ENCODE measurements around the gene SRPK2.

The SRPK2 gene

DNA sequence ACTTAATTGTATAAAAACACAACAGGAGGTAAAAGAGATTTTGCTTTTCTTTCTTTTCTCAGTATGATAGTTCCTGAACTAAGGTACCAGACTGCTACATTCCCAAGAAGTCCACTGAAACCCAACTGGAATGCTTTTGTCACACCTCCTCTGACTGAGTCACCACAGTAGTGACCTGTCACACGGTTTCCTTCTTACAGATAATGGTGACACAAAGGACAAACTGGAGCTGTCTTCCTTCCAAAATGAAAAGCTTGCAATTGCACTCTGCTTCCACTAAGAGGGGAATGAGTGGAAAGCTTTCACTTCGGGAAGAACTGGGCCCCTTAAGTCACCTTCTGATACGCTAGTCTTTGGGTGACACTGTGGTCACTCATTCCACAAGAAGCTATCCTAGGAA, 252.5 kb downstream of the SRPK2 start:
- DNase-seq (ENCODE audit: low read depth in 2 of 2): no peak

DNA sequence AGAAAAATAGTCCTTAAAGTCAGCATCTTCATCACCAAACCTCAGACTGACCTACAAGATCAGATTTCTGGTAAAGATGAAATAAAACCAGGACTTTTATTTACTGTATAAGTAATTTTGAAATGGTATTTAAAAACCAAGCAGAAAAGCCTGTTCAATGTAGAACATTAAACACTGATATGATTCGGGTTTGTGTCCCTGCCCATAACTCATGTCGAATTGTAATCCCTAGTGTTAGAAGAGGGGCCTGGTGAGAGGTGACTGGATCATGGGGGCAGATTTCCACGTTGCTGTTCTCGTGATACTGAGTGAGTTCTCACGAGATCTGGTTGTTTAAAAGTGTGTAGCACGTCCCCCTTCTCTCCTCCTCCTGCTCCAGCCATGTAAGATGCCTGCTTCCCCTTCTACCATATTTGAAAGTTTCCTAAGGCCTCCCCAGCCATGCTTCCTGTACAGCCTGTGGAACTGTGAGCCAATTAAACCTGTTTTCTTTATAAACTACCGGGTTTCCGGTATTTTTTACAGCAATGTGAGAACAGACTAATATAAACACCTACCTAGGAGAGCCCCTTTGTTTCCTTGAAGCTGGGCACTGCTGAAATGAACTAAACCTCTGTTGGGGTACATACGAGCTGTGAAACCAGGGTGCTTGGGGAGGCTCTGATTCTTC, 254.6 kb downstream of the SRPK2 start:
- no peak for DNase-seq (ENCODE audit: low read depth in 2 of 2)

DNA sequence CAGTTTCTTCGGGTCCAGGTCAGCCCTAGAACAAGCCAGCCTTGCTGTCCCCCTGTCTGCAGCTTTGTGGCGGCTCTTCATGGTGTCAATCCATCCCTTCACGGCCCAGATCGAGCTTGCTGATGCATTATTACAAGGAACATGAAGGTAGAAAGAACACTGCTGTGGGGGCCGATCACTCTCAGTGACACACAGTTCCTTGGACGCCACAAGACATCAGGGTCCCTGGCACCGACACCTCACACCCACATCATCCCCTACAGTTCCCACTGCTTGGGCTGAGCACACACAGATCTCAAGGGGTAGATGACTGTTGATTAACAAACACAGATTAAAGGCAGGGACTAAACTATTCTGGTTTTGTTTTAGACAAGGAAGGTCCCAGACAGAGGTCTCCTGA, 255.4 kb downstream of the SRPK2 start:
- no peak for DNase-seq (ENCODE audit: low read depth in 2 of 2)

DNA sequence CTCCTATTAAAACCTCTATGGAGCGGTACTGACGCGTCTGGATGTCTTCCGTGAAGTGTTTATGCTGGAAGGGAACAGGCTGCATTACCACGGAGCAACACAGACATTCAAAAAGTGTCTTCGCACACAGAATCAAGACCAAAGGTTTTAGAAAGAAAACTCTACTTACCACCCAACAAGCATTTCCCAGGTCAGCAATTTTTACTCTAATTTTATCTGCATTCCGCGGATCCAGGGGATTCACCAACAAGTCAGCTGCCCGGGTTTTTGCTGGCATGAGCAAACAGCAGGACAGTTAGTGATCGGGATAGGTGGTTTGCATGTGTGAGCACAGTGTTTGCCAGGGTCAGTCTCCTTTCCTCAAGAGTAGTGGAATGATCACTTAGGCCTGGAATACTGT, 255.9 kb downstream of the SRPK2 start:
- no peak for DNase-seq (ENCODE audit: low read depth in 2 of 2)

DNA sequence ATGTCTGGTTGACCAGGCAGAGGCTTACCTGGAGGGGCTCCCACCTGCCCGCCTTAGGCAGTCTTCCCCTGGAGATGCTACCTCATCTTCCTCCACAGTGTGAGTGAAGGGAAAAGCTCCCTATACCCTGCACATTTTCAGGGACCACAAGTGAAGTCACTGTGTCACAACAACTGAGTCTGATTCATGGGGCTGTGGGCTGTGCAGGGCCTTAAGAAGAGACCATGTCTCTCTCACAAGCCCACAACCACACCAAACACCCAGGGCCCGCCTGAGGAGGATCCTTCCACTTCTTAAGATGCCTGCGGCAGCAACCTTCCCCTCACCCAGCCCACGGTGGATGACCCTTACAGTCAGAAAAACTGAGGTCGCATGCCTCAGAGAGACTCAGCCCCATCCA, 256.4 kb downstream of the SRPK2 start:
- DNase-seq (ENCODE audit: low read depth in 2 of 2): no peak

DNA sequence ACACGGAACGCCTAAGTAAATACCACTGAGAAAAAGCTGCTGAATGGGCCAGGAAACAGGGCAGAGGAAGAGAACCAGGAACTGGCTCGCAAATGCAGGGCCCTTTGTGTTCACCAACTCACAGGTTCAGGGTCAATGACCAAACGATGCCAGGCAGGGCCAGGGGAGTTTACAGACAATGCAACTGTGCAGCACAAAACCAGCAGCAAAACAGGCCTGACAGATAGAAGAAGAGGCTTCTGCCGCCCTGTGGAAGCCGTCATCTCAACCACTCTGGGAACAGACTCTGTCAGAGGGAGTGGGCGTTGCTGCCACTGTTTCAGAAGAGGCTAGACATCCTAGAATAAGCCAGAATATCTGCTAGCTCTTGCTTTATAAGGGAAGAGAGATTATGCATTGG, 256.8 kb downstream of the SRPK2 start:
- no peak for DNase-seq (ENCODE audit: low read depth in 2 of 2)

DNA sequence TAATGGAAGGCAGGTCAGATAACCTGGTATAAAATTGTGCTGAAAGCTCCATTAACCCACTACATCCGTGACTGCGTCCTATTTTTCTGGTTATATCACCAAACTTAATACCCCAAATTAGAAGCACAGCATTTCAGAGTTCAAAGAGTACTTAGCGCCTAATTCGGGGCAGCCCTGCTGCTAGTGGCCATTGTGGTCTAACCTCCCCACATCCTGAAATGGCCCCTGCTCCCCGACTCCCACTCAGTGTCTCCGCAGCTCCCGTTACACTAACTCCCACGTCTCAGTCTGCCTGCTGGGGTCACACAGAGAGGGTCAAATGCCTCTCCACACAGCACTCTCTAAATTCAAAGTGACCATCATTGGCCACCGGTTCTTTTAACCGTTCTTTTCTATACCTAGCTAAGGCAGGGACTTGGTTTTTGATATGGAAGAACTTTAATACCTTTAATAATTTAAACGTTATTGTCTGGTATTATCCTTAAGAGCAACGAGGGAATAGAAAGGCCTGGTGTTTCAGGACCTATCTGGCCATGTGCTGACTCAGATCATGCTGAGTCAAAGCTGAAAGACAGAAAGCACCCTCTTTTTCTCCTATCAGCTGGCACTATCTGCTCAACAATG, 257.6 kb downstream of the SRPK2 start:
- DNase-seq (ENCODE audit: low read depth in 2 of 2): no peak

DNA sequence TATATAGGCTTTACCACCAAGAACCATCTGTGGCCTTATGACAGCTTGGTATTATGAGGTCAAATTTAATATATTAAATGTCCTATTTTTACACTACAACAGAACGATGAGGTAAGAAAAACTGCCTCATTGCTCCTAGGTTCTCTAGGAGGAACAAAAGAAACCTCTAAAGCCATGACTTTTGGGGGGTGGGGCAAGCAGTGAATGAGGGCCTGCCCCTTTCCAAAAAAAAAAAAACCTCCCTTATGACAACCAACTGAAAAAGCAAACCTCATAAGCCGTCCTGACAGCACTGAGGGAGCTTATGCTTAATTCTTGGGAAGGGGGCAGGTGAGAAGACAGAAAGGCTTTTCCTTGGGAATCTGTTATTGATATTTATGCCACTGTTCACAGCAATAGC, 258.1 kb downstream of the SRPK2 start:
- no peak for DNase-seq (ENCODE audit: low read depth in 2 of 2)

DNA sequence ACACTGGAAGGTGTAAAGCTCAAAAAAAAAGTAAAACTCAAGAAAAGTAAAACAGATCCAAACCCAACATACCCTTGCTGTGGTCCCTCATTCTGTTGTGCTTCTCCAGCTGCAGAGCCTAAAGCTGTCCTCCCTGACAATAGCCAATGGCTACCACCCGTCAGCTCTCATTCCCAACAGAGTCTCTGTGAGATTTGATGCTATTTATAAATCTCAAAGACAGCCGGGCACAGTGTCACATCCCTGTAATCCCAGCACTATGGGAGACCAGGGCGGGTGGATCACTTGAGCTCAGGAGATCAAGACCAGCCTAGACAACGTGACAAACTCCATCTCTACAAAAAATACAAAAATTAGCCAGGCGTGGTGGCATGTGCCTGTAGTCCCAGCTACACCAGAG, 258.7 kb downstream of the SRPK2 start:
- no peak for DNase-seq (ENCODE audit: low read depth in 2 of 2)

DNA sequence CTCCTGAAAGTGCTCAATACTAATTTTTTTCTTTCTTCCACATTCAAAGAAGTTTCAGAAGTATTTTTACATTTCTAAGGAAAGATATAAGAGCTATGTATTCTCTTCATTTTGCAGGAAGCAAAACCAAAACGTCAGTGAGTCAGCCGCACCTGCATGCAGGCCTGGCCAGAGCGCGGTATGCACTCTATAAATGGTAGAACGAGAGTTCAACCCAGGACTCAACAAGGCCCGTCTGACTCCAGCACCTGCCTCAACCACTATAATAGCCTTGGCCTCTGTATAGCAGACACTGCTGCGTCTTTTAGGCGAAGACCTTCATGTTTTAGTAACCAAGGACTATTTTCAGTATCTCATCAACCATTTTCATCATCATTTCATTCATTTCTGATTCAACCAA, 261.5 kb downstream of the SRPK2 start:
- DNase-seq (ENCODE audit: low read depth in 2 of 2): no peak

DNA sequence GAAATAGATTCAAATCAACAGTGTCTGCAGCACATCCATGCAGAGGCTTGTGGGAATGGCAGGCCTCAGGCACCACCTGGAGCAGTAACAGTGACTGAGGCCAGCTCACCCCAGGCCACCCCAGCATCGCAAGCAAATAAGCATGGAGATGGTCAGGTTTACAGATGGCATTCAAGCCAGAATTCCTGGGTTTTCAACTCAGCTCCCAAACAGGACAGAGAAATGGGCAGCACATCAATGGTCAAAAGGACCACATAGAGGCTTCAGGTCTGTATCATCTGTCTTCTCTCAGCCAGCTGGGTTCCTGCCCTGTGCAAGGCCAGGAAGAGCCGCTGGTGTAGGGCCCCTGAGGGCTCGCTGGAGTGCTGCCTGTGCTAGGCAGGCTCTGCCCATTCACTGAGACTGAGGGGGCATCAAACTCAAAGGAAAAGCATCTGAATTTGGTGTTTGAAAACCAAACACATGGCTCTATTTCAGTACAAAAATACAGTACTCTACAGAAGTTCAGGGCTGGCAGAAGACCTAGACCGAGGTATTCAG, 262.2 kb downstream of the SRPK2 start:
- DNase-seq (ENCODE audit: low read depth in 2 of 2): no peak

DNA sequence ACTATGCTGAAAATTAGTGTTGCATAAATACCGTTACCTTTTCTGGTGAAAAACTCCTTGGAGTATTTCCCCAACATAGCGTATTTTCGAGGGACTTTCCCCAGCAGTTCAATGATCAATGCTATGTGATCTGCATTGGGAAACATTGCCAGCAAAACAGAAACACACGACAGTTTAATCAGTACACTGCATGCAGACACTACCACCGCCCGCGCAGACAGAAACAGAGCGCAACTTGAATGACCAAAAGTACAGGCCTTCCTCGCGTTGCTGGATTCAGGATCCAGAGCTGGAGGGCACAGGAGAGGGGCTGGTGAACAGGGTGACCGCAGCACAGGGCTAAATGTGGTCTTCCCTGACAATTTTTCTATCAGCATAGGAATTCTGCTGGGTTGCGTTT, 263.0 kb downstream of the SRPK2 start:
- DNase-seq (ENCODE audit: low read depth in 2 of 2): no peak

DNA sequence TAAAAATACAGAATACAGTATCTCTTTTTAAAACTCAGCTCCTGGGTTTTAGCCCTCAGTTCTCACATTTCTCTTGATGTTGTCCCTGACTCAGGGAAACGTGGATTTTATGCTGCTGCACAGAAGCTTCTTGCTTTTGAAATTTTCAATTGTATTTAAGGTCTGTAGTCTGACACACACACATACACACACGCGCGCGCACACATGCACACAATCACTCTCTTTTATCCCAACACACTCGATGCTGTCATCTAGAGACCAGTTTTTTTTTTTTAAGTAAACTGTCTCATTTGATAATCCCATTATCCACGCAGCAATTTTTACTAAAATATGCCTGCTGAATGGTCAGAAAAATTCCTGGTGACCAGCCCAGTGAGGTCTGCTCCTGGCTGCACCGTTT, 266.1 kb downstream of the SRPK2 start:
- no peak for DNase-seq (ENCODE audit: low read depth in 2 of 2)

DNA sequence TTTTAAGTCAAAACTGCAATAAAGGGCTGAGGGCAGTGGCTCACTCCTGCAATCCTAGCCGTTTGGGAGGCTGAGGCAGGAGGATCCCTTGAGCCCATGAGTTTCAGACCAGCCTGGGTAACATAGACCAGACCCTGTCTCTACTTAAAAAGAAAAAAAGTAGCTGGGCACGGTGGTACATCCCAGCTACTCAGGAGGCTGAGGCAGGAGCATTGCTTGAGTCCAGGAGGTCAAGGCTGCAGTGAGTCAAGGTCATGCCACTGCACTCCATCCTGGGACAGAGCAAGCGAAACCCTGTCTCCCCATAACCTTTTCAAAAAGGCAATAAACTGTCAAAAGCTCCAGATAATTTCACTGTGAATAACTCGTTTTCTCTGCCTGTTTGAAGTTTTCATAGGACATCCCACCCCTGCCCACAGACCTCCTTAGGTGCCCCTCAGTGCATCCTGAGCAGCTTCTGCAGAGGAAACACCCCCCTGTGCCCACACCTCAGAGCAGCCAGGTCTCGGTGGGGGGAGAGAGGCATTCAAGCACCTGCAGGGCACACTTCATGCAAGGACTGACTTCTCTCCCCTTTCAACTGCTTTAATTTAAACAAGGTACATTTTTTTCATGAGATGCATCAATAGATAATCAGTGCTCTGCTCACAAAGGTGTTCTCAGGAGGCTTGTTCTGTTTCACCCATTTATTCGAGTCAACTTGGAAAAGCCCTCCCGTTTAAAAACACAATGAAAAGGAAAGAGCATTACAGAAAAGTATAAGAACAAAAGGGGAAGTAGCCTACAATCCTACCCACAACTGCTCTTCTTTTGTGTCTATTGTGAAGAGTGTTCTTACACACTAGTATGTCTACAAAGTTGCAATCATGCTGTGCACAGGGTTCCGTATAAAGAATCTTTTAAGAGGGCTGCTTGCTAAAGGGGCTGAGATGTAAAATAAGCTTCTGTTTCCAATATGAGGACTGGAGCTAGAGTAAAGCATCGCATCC, 269.8 kb downstream of the SRPK2 start:
- no peak for DNase-seq (ENCODE audit: low read depth in 2 of 2)

DNA sequence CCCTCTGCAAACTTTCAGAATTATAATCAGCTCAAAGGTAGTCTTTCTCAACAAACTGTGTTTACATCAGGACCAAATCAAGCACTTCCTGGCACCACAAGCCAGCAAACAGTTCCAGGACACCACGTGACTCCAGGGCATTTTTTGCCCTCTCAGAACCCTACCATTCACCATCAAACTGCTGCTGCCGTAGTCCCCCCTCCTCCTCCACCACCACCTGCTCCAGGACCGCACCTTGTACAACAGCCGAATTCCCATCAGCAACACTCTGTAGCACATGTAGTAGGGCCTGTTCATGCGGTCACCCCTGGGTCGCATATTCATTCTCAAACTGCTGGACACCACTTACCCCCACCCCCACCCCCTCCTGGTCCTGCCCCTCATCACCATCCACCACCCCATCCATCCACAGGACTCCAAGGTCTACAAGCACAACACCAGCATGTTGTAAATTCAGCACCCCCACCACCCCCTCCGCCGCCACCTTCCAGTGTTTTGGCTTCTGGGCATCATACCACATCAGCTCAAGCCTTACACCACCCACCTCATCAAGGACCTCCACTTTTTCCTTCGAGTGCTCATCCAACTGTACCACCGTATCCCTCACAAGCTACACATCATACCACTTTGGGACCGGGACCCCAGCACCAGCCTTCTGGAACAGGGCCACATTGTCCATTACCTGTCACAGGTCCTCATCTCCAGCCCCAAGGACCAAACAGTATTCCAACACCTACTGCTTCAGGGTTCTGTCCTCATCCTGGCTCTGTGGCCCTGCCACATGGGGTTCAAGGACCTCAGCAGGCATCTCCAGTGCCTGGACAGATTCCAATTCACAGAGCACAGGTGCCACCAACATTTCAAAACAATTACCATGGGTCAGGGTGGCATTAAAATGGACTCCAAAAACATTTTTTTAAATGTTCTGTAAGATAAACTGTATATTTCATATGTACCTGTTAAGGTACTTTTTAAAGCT, 276.0 kb downstream of the SRPK2 start:
- no peak for DNase-seq (ENCODE audit: low read depth in 2 of 2)

DNA sequence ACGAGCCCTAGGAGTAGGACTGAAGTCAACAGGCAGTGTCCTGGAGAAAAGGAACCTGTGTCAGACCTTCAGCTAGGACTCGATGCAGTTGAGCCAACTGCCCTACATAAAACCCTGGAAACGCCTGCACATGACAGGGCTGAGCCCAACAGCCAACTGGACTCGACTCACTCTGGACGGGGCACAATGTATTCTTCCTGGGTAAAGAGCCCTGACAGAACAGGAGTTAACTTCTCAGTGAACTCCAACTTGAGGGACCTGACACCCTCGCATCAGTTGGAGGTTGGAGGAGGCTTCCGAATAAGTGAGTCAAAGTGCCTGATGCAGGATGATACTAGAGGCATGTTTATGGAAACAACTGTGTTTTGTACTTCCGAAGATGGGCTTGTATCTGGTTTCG, 281.3 kb downstream of the SRPK2 start:
- no peak for DNase-seq (ENCODE audit: low read depth in 2 of 2)

DNA sequence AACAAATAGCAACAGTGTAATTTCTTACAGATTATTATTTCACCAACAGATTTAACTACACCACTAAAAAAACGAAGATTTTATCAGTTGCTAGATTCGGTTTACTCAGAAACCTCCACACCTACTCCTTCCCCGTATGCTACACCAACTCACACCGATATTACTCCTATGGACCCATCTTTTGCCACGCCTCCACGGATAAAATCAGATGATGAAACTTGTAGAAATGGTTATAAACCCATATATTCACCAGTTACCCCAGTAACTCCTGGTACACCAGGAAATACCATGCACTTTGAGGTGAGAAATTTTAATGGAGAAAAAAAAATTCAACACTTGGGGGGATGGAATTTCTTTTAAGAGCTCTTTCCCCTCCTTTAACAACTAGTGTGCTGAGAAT, 282.2 kb downstream of the SRPK2 start:
- no peak for DNase-seq (ENCODE audit: low read depth in 2 of 2)

DNA sequence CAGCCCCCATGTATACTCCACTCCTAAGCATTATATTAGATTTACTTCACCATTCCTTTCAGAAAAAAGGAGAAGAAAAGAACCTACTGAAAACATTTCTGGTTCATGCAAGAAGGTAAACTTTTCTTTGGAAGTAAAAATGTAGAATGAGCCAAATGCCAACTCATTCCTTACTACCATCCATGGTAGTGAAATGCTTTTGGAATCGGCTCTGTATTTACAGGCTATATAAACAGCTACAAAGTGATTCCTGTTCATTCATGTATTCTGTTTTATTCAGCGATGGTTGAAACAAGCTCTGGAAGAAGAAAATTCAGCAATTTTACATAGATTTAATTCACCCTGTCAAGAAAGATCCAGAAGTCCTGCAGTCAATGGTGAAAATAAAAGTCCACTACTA, 283.1 kb downstream of the SRPK2 start:
- no peak for DNase-seq (ENCODE audit: low read depth in 2 of 2)

DNA sequence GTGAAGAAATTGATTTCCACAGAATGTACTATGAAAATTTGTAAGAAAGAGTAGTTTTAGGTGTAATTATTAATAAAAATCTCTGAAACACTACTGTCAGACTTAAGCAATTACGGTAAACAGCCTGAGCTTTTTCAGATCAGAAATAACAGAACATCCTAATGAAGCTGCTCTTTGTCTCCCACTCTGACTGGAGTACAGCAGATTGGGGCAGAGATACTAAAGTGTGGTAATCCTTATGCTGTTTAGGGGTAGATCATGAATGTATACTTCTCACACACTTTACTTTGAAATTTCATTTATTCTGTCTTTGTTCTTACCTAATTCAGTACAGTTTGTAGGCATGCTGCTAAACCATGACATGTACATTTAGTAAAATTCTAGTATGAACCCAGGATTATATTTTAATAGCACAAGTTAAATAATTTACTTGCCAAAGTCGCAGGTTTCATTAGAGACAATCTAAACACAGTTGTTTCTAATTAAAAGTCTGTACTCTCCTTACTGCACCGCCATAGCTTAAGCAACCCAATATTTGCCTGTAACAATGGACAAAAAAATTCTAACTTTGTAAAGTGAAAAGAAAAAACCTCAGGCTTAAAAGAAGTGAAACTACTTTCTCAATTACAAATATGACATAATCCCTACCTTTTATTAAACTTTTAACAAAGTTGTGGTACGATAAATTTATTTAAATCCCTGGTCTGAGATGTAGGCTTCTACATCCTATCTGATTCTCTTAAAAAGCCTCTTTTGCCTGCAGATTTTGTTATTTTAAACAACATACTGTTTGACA, 286.0 kb downstream of the SRPK2 start:
- no peak for DNase-seq (ENCODE audit: low read depth in 2 of 2)

DNA sequence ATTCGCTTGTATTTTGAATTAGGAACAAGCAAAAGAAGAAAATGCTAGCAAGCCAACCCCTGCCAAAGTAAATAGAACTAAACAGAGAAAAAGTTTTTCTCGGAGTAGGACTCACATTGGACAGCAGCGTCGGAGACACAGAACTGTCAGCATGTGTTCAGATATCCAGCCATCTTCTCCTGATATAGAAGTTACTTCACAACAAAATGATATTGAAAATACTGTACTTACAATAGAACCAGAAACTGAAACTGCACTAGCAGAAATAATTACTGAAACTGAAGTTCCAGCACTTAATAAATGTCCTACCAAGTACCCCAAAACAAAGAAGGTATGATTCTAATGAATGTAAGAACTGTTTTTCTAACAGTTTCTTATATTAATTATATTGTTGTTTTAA, 286.9 kb downstream of the SRPK2 start:
- no peak for DNase-seq (ENCODE audit: low read depth in 2 of 2)
